ENCODE results near the gene RMND5A.

Gene RMND5A

DNA sequence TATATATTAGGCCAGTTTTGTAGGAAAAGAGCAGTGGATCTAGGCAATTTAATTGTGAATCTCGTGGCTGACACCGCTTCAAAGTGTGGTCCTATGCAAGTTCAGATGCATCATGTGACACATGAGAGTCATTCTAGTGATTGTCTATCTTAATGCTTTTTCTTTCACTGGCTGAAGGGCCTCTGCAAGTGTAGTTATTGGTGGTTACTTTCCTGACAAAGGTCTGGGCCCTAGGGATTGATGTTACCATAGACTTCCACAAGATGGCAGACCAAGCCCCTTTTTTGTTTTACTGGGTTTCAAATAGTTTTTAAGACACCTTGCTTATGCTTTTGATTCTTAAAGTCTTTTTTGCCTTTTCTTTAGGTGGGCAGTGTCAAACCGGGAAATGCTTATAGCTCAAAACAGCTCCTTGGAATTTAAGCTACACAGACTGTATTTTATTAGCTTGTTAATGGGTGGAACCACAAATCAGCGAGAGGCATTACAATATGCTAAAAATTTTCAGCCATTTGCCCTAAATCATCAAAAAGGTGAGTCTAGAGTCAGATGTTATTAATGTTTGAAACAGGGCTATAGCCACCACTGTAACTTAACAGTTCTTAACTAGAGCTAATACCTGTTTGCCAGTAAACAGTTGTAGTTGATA is 44.7 kb downstream of the RMND5A start:
- DNase-seq (ENCODE audit: low read depth in 3 of 3, low spot score in 1 of 3), result no peak

DNA sequence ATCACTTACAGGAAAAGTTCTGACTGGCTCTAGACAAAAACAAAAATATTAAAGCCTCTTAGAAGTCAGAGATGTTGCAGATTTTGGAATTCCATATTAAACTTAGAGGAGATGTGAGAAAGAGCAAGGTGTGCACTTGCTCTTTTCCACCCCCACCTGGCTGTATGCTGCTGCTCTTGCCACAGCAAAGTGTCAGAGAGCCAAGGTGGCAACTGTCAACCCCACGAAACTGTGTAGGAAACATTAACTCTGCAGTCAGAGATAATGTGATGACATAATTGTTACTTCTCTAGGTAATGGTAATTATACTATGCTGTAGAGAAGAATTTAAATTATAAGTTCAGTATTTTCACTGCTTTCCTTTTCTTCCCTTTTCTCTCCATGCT is 45.2 kb downstream of the RMND5A start:
- no peak for DNase-seq (ENCODE audit: low read depth in 3 of 3, low spot score in 1 of 3)

DNA sequence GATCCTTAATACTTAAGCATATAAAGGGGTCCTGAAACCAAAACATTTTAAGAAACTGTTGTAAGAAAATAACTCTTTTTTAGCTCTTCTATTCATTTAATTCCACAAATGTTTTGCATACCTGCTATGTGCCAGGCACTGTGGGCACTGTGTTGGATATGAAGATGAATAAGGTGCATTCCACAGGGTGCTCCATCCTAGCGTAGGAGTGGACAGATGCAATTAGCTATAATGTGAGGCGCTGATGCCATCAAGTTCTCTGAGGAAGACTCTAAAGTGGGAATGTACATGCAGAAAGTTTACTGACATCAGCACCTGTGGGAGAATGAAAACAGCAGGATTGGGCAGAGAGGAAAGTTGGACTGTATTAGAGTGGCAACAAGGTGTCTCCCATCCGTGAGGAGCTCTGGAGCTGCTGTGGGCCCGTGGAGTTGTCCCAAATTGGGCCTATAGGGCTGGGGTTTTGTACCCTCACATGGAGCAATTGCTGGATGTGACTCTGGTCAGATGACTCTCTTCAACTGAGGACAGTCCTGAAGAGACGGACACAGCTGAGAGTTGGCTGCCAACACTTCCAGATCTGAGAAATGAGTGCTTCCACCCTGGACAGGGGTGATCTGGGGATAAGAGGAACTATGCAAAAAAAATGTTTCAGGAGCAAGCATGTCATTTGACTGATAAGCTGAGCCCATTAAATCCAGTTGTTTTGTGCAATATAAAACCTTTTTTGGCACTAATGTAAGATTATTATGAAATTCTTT is 48.3 kb downstream of the RMND5A start:
- no peak for DNase-seq (ENCODE audit: low read depth in 3 of 3, low spot score in 1 of 3)

DNA sequence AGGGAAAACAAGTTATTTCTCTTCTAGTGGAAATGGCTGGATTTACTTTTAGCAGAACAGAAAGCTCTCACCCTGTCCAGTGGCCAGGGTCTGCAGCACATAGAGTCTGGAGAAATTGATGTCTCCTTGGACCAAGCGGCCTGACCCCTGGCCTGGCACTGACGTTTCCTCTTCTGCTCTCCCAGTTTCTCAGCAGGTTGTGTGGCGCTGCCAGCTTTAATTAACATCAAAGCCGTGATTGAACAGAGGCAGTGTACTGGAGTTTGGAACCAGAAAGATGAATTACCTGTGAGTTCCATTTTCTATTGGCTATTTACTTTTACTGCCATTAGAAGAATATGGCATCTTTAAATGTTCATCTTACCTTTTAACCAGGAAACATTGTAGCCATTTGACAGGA is 49.7 kb downstream of the RMND5A start:
- DNase-seq (ENCODE audit: low read depth in 3 of 3, low spot score in 1 of 3), result no peak

DNA sequence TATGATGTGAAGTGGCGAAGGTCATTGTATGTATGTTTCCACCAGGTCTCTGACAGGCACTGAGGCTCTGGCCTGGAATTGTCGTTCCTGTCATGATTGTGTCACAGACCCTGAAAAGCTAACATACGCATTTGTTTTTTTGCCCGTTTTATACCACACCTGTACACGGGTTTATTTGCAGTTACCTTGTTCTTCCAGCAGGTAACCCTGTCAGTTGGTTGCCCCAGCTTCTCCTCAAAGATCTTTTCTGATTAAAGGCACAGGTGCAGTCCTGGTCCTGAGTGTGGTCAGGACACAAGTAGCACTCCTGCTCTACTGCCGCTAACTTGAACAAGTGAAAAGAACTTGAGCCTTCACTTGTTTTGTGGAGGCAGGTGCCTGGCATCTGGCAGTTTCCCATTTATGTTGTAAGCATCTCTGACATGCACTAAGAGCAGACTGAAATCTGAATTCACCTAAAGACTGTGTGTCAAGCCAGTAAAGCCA is 50.8 kb downstream of the RMND5A start:
- no peak for DNase-seq (ENCODE audit: low read depth in 3 of 3, low spot score in 1 of 3)

DNA sequence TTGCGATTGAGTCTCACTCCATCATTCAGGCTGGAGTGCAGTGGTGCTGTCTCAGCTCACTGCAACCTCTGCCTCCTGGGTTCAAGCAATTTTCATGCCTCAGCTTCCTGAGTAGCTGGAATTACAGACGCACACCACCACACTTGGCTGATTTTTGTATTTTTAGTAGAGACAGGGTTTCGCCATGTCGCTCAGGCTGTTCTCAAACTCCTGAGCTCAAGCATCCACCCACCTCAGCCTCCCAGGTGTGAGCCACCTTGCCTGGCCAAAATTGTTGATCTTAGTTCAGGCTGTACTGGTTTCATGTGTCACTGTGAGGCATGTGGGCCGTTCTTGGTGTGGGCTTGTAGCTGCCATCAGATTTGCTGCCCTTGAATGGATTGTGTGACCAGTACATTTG is 52.5 kb downstream of the RMND5A start:
- DNase-seq (ENCODE audit: low read depth in 3 of 3, low spot score in 1 of 3), result no peak

DNA sequence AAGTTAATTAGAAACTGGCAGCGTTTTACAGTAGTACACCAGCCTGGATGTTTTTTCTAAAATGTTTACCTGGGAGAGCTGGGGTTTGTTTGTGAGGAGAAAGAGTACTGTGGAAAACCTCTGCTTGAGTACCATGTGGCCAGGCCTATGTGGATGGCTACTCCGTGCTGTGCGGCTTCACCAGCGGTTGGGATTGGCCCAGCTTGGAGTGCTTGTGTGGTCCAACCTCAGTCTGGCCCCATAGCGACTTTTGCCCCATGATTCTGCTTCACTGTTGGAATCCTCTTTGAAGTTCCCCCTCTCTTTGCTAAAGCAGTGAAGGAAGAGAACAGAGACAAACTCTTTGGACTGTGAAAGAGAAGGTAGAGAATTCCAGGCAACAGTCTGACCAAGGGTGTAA is 54.8 kb downstream of the RMND5A start:
- DNase-seq (ENCODE audit: low read depth in 3 of 3, low spot score in 1 of 3), result no peak

DNA sequence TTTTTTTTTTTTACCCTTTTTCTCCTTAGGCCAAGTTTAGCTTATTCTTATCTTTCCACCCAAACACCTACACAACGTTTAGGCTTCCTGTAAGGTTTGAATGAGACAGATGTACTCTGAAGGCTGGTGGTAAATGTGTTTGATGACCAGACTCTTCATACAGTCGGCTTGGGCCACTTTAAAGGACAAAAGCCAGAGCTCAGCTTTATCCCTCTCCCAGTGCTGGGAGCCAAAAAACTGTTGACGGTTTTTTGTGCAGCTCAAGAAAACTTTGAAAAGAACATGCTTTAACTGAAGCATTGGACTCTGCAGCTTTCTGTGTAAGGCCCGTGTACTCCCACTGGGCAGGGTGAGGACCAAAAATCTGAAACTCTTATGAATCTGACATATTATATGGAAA is 55.2 kb downstream of the RMND5A start:
- no peak for DNase-seq (ENCODE audit: low read depth in 3 of 3, low spot score in 1 of 3)

DNA sequence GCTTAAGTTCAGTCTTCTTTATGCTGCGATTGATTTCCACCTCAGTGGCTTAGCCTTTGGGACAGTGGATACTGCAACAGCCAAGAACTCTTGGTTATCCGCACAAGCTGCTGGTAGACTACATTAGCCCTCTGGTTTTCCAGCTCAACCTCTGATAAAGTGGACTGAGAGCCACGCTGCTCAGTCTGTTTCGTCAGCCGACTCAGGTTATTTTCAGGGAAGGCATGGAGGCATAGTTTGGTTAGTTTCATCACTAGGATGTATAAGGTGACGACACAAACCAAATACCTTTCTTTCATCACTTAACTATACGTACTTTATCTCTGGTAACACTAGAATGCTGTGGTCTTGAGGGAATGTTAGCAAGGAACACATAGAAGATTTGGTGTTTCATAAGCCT is 56.4 kb downstream of the RMND5A start:
- no peak for DNase-seq (ENCODE audit: low read depth in 3 of 3, low spot score in 1 of 3)

DNA sequence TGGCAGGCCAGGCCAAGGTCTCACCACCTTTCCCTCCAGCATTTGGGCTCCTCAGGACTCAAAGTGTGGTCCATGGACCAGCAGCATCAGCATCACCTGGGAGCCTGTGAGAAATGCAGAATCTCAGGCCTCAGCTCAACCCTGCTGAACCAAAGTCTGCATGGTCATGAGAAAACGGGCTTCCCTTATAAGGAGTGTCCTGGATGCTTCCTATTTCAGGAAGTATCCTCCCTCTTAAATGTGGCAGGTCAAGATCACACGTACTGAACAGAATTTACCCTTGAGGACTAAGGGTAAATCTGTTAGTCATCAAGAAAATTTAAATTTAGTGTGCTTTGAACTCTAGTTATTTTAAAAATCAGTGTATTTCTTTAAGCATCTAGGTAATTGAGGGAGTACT is 58.9 kb downstream of the RMND5A start:
- no peak for DNase-seq (ENCODE audit: low read depth in 3 of 3, low spot score in 1 of 3)

DNA sequence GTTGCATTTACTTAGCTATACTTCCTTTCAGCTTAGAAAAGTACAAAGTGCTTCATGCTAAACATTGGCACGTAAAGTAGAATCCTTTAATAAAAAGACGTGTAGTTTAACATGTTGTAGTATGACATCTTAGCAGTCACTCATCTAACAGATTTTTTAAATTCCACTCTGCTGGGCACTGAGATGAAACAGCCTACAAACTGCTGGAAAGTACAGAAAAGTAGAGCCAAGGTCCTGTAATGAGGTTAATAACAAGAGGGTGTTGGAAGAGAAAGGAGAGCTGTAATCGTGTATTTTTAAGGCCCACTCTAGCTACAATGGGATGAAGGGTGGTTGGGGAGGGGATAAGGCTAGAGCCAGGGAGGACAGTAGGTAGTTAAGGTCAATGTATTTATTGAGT is 59.9 kb downstream of the RMND5A start:
- DNase-seq (ENCODE audit: low read depth in 3 of 3, low spot score in 1 of 3), result no peak

DNA sequence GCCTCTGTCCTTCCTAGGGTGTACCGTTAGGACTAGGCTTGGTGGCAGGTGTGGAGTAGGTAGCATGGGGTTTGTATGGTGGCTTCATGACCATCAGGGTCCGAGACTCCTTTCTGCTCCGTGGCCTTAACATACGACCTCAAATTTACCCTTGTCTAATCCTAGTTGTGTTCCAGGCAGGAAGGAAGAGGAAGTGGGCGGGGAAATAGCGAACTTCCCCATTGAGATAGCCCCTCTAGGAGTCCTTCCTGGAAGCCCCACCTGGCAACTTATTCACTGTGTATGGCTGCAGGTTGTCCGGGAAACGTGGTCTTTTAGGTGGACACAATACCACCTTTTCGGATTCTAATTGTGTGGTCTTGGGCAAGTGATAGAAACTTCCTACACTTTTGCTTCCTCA is 61.3 kb downstream of the RMND5A start:
- no peak for DNase-seq (ENCODE audit: low read depth in 3 of 3, low spot score in 1 of 3)

DNA sequence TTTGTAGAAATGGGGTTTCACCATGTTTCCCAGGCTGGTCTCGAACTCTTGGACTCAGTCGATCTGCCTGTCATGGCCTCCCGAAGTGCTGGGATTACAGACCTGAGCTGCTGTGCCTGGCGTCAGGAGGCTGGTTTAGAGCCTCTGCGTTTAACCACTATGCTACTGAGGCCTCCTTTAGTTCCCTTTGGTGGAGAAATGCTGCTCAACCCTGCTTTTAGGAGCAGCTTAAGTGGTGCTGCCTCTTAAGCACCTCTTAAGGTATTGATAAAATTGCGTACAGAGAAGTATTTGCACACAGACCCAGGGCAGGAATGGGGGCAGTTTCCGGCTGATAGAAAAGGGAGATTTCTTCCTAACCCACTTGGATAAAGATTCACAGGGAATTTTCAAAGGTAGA is 62.7 kb downstream of the RMND5A start:
- DNase-seq (ENCODE audit: low read depth in 3 of 3, low spot score in 1 of 3), result no peak

DNA sequence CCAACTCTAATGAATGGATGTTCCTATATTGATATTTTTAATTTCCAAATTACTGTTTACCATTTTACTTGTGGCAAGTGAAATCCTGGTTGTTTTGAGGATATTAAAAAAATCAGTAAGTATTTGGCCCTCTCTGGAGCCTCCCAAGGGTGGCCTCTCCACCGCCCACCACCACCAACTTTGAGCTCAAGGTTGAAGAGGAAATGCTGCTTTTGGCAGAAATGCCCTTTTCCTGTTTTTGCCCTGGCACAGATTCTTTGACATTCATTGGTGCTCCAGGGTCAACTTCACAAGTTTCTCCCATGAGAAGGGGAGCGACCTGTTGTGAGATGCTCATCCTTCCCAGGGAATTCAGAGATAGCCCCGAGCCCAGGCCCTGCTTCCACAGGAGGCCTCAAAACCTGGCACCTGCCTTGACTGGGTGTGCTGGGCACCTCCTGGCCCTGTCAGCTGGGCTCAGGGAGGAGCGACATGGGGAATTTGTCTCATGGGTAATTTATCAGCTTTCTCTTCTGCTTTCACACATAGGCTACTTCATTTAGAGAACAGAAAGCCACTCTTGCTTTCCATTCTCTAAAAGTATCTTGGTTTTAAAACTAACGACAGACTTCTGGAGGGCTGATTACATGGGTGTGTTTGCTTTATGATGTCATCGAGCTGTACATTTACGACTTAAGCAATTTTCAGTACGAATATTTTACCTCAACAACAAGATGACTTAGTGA is 63.7 kb downstream of the RMND5A start:
- no peak for DNase-seq (ENCODE audit: low read depth in 3 of 3, low spot score in 1 of 3)

DNA sequence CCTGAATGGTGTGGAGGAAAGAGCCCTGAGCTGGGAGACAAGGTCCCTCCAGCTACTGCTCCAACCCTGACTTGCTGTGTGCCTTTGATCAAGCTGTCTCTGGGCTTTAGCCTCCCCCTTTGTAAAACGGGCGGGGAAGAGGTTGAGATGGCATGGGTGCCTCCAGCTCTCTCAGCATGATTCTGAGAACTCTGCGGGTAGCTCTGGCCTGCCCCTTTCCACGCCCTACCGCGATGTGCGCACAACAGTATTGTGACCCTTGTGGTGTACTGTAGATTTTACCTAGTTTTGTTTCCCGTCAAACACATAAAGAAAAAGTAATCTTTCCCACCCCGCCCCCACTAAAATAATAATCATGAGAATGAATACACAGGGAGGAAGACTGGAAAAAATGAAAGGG is 65.4 kb downstream of the RMND5A start:
- no peak for DNase-seq (ENCODE audit: low read depth in 3 of 3, low spot score in 1 of 3)

DNA sequence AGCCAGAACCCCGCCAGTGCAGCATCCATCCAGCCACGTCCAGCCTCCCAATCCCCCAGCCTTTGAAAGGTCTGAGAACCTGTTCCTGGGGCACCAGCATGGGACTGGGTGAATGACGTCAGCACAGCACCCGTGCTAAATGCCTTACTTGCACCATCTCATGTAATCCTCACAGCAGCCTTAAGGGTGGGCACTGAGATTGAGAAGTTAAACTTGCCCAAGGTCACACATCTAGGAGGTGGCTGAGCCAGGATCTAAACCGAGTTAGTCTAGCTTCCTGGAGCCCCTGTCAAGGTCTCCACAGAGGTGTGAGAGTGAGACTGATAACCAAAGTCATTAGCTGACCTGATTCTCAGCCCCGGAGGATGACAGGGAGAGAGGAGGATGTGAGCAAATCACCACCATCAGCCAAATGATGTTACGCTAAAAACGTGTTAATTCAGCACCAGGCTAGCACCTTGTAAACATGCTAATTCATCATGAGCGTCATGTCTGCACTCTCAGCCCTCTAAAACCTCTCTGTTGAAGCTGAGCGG is 66.0 kb downstream of the RMND5A start:
- no peak for DNase-seq (ENCODE audit: low read depth in 3 of 3, low spot score in 1 of 3)

DNA sequence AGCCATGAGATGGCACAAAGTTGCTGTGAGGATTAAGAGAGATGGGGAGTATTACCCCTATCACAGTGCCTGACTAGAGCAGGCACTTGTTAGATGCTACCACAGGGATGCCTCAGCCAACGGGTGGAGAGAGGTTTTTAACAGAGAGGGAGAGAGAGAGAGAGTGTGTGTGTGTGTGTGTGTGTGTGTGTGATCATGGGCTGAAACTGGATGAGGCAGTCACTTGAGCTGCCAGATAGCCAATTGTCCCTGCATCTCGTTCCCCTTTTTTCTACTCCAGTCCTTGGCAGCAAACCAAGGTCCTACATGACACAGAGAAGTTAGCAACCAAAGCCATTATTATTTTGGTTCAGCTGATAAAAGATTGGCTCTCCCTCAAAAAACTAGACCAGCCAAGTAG is 67.6 kb downstream of the RMND5A start:
- no peak for DNase-seq (ENCODE audit: low read depth in 3 of 3, low spot score in 1 of 3)

DNA sequence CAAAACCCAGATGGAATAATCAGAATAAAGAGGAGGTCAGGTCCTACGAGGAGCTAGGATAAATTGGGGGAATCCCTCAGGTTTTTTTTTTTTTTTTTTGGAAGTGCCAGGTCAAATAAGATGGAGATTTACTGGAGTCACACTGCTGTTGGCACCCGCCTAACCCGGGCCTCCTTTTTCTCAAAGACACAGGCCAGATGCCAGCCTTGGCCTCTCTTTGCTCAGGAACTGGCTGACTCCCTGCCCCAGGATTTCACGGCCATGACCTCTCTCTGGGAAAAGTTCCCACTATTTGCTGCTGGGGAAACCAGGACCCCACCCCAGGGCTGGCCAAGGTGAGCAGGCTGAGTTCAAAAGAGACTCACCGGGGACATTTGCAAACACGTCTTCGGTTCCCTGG is 68.1 kb downstream of the RMND5A start:
- no peak for DNase-seq (ENCODE audit: low read depth in 3 of 3, low spot score in 1 of 3)

DNA sequence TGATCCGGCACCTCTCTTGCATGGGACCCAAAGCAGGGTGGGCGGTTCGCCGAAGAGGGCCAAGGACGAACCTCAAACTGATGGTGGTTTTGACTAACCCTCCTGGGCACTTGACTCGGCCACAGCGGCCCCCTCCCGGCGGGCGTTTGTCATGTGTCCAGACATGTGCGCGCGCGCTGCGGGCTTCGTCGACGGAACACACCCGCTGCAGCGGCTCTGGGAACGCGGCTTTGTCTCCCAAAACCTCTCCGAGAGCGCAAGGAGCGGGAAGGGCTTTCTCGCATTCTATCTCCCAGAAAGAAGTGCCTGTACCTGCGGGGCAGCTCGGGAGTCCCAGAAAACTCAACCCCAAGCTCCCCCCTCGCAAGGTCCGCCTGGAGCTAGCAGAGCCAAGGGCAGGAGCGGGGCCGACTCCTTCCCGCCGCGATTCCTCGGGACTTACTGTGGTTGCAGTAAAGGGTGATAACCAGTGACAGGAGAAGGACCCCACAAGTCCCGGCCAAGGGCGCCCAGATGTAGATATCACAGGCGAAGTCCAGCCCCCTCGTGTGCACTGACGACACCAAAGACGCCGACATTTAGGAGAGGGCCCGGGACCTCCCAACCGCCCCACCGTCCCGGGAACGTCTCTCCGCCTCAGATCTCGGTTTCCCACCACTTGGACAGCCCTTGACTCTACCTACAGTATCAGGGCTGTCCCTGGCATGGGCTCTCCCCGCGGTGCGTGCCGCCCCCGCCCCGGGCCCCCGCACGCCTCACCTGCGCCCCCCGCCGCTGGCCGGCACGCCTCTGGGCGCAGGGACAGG is 69.0 kb downstream of the RMND5A start:
- DNase-seq (ENCODE audit: low read depth in 3 of 3, low spot score in 1 of 3), result no peak

DNA sequence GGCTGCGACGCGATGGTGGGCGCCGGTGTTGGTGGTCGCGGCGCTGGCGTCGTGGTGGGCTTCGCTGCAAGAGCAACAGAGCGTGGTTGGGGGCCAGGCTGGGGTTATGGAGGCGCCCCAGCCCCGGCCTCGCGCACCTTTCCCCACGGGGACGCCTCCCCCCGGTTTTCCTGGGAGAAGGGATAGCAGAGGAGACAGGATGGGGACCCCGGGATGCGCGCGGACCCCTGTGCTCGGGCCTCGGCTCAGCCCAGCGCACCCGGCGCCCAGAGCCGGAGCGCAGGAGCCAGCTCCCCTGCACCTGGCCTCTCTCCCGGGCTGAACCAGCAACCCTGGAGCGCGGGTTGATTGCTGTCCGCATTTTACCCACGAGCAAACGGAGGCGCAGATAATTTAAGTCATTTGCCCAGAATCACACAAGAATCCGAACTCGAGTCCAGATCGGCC is 69.6 kb downstream of the RMND5A start:
- DNase-seq (ENCODE audit: low read depth in 3 of 3, low spot score in 1 of 3), result no peak

DNA sequence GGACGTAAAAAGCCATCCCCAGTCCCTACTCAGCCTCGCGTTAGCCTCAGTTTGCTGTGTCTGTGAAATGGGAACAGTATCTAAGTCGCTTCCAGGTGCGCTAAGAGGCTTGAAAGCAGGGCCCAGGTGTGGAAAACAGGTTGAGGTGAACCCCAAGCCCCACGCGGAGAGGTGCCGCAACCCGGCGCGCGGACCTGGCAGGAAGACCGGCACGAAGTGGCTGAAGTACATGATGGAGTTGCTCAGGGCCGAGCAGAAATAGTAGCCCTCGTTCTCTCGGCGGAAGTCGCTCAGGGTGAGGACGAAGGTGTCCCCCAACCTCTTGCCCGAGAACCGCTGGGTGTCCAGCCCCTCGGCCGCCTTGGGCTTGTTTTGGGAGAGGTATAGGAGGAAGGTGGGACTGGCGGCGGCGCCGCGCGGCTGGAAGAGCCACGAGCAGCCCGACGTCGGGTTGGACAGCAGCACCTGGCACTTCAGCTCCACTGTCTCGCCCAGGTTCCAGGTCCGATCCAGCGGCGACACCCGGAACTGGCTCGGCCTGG is 70.1 kb downstream of the RMND5A start:
- no peak for DNase-seq (ENCODE audit: low read depth in 3 of 3, low spot score in 1 of 3)
